GM23338 (cell line): ENCODE measurements around the gene DOCK2. TPM values are rescaled to one million over a fixed set of nuclear protein-coding genes. Genes with fewer than 3 reads are reported as not detected.

Experiments used
- ATAC-seq: fragments of 200-7000 bp; cut with Tn5 transposase; 3 replicates; pipeline ENCODE4 v1.9.1; 2020
- DNase-seq: peaks from one replicate; pipeline ENCODE4 v3.0.0-alpha.2; 2015; ENCODE audit warnings: low spot score
- H2AFZ ChIP-seq: fragments of 200-600 bp; sonication (generic); 2 replicates; pipeline ENCODE4 v1.8.0; 2016; ENCODE audit warnings: antibody characterized with exemption, mild to moderate bottlenecking, moderate library complexity
- H3F3A ChIP-seq: fragments of 200-600 bp; sonication (generic); replicated peaks from 2 replicates; pipeline ENCODE4 v1.8.0; 2017; ENCODE audit warnings: antibody characterized with exemption, mixed run types, low read depth
- H3K27ac ChIP-seq: fragments of 200-600 bp; sonication (generic); 2 replicates; pipeline ENCODE4 v1.6.1; 2016; ENCODE audit warnings: low read depth
- H3K27me3 ChIP-seq: fragments of 200-600 bp; sonication (generic); 2 replicates; pipeline ENCODE4 v1.8.0; 2016; ENCODE audit warnings: mild to moderate bottlenecking, mixed run types, moderate library complexity; ENCODE audit not compliant: insufficient read depth
- H3K36me3 ChIP-seq: fragments of 200-600 bp; sonication (generic); 2 replicates; pipeline ENCODE4 v1.8.0; 2016; ENCODE audit warnings: mild to moderate bottlenecking; ENCODE audit not compliant: insufficient read depth
- H3K4me1 ChIP-seq: fragments of 200-600 bp; sonication (generic); 2 replicates; pipeline ENCODE4 v1.8.0; 2016; ENCODE audit warnings: mild to moderate bottlenecking, moderate library complexity; ENCODE audit not compliant: insufficient read depth
- H3K4me2 ChIP-seq: fragments of 200-600 bp; sonication (generic); 2 replicates; pipeline ENCODE4 v1.7.1; 2017; ENCODE audit warnings: mixed run types
- H3K4me3 ChIP-seq: fragments of 200-600 bp; sonication (generic); 2 replicates; pipeline ENCODE4 v1.6.1; 2016; ENCODE audit warnings: mixed run types
- H3K79me2 ChIP-seq: fragments of 200-600 bp; sonication (generic); replicated peaks from 2 replicates; pipeline ENCODE4 v1.8.0; 2017; ENCODE audit warnings: mild to moderate bottlenecking; ENCODE audit not compliant: insufficient read depth
- H3K9me2 ChIP-seq: fragments of 200-600 bp; sonication (generic); 2 replicates; pipeline ENCODE4 v1.8.0; 2017; ENCODE audit not compliant: insufficient read depth
- H4K20me1 ChIP-seq: fragments of 200-600 bp; sonication (generic); replicated peaks from 2 replicates; pipeline ENCODE4 v1.8.0; 2017; ENCODE audit warnings: mild to moderate bottlenecking; ENCODE audit not compliant: insufficient read depth
- H3K27ac Mint-ChIP-seq: 2 replicates; pipeline ENCODE4 v1.8.0; 2020; ENCODE audit warnings: inconsistent platforms, mild to moderate bottlenecking, moderate library complexity, mixed read lengths
- H3K27me3 Mint-ChIP-seq: 3 replicates; pipeline ENCODE4 v1.8.0; 2022; ENCODE audit warnings: low read depth, mild to moderate bottlenecking, moderate library complexity, mixed read lengths, inconsistent platforms; ENCODE audit not compliant: insufficient read depth, poor library complexity
- H3K36me3 Mint-ChIP-seq: 3 replicates; pipeline ENCODE4 v1.8.0; 2021; ENCODE audit warnings: low read depth, mild to moderate bottlenecking, inconsistent platforms, moderate library complexity, mixed read lengths
- H3K4me1 Mint-ChIP-seq: 3 replicates; pipeline ENCODE4 v1.8.0; 2020; ENCODE audit warnings: mild to moderate bottlenecking, inconsistent platforms, mixed read lengths
- H3K4me3 Mint-ChIP-seq: 3 replicates; pipeline ENCODE4 v1.8.0; 2021; ENCODE audit warnings: moderate library complexity, mild to moderate bottlenecking, inconsistent platforms, mixed read lengths
- H3K9me3 Mint-ChIP-seq: 3 replicates; pipeline ENCODE4 v1.8.0; 2020; ENCODE audit warnings: moderate library complexity, mild to moderate bottlenecking, inconsistent platforms, mixed read lengths
- CREB1 ChIP-seq: fragments of 250-450 bp; sonication (Bioruptor Pico); IDR thresholded peaks from 2 replicates; pipeline ENCODE4 v1.5.0; 2020; ENCODE audit warnings: low read depth, mild to moderate bottlenecking, moderate library complexity
- EZH2 ChIP-seq: fragments of 200-600 bp; sonication (generic); IDR thresholded peaks from one replicate; pipeline ENCODE4 v1.8.0; 2017; ENCODE audit warnings: antibody characterized with exemption, mild to moderate bottlenecking, low read depth; ENCODE audit not compliant: unreplicated experiment
- POLR2AphosphoS5 ChIP-seq: IDR thresholded peaks from 2 replicates; pipeline ENCODE4 v1.6.1; 2016; ENCODE audit warnings: antibody characterized with exemption, low read depth
- polyA plus RNA-seq: library from polyadenylated mRNA; unstranded; fragments of >200 nt; fragmentation: Nextera tagmentation; extraction: Ambion mirVana; gene quantifications from 2 replicates; pipeline ENCODE4 v1.2.1, GENCODE V29; 2016
- total RNA-seq: library from RNA; depleted of rRNA; stranded (reverse); fragments of >200 nt; shearing (Covaris generic); gene quantifications from 2 replicates; pipeline ENCODE4 v1.2.3, GENCODE V29; 2014
- TF ChIP-seq, protein P1 (sequence below): fragments of 250-450 bp; sonication (Bioruptor Pico); IDR thresholded peaks from 2 replicates; pipeline ENCODE4 v1.5.0; 2020; ENCODE audit warnings: mild to moderate bottlenecking, moderate library complexity
- TF ChIP-seq, protein P2 (sequence below), 2 experiments: fragments of 200-600 bp in 1 of 2; sonication (generic) in 1 of 2; conservative IDR thresholded peaks; 2 replicates each; pipeline versions ENCODE4 v1.5.1 to v1.6.1; 2016 to 2017; ENCODE audit warnings: antibody characterized with exemption in 2 of 2, low read depth in 2 of 2, mild to moderate bottlenecking in 2 of 2, moderate library complexity in 1 of 2

Gene DOCK2
- total and polyA plus RNA-seq, 2 experiments from 2014 or later: 3.7 to 9.4 TPM

DNA sequence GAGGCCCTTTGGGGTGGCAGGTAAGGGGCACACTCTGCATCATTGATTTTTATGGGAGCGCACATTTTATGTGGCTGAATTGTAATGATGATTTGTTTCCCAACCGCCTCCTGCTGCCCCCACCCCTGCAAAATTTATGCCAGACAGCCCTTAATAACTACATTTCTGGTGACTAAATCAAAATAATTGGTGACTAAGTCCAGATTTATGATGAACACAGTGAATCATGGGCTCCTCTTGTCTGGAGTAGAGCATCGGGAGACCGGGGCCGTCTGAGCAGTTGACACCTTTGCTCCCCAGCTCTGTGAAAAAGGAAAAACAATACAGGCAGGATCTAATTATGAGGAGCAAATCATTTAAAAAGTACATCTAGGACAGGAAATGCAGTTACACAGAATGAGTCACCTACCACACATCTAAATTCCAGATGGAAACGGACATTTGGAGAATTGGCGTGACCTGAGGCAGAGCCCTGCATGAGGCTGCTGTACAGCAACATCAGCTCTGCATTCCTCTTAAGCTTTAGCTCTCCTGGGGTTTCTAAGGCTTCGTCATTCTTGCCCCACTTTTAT is 58.9 kb downstream of the DOCK2 start:
- Histone ChIP-seq H3K27ac (no peak overlapping the region), H3K36me3 (no peaks in the 10 kb centered on the region), H3K4me1 (no peaks in the 10 kb centered on the region), H2AFZ (no peak overlapping the region), H3F3A (no peaks in the 10 kb centered on the region), H4K20me1 (no peaks in the 10 kb centered on the region), H3K4me2 (no peak overlapping the region), H3K79me2 (no peaks in the 10 kb centered on the region), H3K9me2 (no peaks in the 10 kb centered on the region), H3K27me3 (no peaks in the 10 kb centered on the region), H3K4me3 (no peak overlapping the region)
- Mint-ChIP-seq H3K27ac (peak overlapping the region; percentile 37; the same call in 1 of the 2 replicates), H3K4me1 (no peaks in the 10 kb centered on the region), H3K4me3 (no peak overlapping the region), H3K27me3 (no peaks in the 10 kb centered on the region), H3K9me3 (no peaks in the 10 kb centered on the region), H3K36me3 (no peaks in the 10 kb centered on the region)
- ATAC-seq (no peak), DNase-seq (no peak)
- no peak for TF ChIP-seq POLR2AphosphoS5
- TF ChIP-seq, protein P1, sequence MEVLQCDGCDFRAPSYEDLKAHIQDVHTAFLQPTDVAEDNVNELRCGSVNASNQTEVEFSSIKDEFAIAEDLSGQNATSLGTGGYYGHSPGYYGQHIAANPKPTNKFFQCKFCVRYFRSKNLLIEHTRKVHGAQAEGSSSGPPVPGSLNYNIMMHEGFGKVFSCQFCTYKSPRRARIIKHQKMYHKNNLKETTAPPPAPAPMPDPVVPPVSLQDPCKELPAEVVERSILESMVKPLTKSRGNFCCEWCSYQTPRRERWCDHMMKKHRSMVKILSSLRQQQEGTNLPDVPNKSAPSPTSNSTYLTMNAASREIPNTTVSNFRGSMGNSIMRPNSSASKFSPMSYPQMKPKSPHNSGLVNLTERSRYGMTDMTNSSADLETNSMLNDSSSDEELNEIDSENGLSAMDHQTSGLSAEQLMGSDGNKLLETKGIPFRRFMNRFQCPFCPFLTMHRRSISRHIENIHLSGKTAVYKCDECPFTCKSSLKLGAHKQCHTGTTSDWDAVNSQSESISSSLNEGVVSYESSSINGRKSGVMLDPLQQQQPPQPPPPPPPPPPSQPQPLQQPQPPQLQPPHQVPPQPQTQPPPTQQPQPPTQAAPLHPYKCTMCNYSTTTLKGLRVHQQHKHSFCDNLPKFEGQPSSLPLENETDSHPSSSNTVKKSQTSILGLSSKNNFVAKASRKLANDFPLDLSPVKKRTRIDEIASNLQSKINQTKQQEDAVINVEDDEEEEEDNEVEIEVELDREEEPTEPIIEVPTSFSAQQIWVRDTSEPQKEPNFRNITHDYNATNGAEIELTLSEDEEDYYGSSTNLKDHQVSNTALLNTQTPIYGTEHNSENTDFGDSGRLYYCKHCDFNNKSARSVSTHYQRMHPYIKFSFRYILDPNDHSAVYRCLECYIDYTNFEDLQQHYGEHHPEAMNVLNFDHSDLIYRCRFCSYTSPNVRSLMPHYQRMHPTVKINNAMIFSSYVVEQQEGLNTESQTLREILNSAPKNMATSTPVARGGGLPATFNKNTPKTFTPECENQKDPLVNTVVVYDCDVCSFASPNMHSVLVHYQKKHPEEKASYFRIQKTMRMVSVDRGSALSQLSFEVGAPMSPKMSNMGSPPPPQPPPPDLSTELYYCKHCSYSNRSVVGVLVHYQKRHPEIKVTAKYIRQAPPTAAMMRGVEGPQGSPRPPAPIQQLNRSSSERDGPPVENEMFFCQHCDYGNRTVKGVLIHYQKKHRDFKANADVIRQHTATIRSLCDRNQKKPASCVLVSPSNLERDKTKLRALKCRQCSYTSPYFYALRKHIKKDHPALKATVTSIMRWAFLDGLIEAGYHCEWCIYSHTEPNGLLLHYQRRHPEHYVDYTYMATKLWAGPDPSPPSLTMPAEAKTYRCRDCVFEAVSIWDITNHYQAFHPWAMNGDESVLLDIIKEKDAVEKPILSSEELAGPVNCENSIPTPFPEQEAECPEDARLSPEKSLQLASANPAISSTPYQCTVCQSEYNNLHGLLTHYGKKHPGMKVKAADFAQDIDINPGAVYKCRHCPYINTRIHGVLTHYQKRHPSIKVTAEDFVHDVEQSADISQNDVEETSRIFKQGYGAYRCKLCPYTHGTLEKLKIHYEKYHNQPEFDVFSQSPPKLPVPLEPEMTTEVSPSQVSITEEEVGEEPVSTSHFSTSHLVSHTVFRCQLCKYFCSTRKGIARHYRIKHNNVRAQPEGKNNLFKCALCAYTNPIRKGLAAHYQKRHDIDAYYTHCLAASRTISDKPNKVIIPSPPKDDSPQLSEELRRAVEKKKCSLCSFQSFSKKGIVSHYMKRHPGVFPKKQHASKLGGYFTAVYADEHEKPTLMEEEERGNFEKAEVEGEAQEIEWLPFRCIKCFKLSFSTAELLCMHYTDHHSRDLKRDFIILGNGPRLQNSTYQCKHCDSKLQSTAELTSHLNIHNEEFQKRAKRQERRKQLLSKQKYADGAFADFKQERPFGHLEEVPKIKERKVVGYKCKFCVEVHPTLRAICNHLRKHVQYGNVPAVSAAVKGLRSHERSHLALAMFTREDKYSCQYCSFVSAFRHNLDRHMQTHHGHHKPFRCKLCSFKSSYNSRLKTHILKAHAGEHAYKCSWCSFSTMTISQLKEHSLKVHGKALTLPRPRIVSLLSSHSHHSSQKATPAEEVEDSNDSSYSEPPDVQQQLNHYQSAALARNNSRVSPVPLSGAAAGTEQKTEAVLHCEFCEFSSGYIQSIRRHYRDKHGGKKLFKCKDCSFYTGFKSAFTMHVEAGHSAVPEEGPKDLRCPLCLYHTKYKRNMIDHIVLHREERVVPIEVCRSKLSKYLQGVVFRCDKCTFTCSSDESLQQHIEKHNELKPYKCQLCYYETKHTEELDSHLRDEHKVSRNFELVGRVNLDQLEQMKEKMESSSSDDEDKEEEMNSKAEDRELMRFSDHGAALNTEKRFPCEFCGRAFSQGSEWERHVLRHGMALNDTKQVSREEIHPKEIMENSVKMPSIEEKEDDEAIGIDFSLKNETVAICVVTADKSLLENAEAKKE (CRISPR knock-in tag): no peak

DNA sequence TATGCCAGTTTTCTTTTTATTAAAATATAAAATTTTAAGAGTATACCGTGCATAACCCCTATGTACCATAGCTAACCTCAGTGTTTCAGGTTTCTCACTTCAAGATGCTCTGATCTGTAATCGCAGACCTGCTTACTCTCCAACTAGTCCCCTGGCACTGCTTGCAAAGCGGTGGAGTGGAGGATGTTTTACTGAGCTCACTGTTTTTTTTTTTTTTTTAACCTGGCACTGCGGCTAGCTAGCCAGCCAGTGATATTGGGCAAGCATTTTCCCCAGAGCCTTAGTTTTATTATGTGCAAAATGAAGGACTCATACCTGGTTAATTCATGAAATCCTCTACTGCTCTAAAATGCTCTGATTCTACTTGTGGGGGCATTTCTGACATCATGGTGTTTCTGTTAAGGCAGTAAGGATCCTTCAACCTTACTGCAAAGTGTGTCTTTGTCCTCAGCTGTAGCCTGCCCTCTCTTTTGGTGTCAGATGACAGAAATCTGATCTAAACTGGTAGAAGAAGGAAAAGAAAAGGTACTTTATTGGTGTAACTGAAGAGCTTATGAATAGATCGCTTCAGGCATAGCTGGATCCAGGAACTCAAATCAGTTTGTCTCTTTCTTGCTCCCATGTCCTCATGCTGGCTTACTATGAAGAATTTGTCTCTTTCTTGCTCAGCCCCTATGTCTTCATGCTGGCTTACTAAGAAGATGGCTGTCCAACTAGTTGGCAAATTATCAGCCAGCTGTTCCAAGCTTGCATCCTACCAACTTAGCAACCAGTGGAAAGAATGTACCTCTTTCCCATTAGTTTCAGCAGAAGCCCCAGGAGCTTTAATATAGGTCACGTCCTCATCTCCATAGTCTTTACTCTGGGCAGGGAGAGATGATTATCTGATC is 59.8 kb downstream of the DOCK2 start:
- Histone ChIP-seq H3K27ac (no peak overlapping the region), H3K36me3 (no peaks in the 10 kb centered on the region), H3K27me3 (no peaks in the 10 kb centered on the region), H4K20me1 (no peaks in the 10 kb centered on the region), H3K4me1 (no peaks in the 10 kb centered on the region), H3K4me3 (no peak overlapping the region), H3K4me2 (no peak overlapping the region), H3K9me2 (no peaks in the 10 kb centered on the region), H3K79me2 (no peaks in the 10 kb centered on the region), H3F3A (no peaks in the 10 kb centered on the region), H2AFZ (no peak overlapping the region)
- Mint-ChIP-seq H3K4me3 (no peak overlapping the region), H3K4me1 (no peaks in the 10 kb centered on the region; the same call in 2 of the 3 replicates), H3K36me3 (no peaks in the 10 kb centered on the region), H3K27ac (no peak overlapping the region), H3K9me3 (no peaks in the 10 kb centered on the region), H3K27me3 (no peaks in the 10 kb centered on the region)
- DNase-seq (no peak), ATAC-seq (no peak)
- no peak for TF ChIP-seq POLR2AphosphoS5
- TF ChIP-seq CREB1 (CRISPR knock-in tag): no peak
- TF ChIP-seq, protein P2, sequence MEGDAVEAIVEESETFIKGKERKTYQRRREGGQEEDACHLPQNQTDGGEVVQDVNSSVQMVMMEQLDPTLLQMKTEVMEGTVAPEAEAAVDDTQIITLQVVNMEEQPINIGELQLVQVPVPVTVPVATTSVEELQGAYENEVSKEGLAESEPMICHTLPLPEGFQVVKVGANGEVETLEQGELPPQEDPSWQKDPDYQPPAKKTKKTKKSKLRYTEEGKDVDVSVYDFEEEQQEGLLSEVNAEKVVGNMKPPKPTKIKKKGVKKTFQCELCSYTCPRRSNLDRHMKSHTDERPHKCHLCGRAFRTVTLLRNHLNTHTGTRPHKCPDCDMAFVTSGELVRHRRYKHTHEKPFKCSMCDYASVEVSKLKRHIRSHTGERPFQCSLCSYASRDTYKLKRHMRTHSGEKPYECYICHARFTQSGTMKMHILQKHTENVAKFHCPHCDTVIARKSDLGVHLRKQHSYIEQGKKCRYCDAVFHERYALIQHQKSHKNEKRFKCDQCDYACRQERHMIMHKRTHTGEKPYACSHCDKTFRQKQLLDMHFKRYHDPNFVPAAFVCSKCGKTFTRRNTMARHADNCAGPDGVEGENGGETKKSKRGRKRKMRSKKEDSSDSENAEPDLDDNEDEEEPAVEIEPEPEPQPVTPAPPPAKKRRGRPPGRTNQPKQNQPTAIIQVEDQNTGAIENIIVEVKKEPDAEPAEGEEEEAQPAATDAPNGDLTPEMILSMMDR (conservative IDR thresholded peaks at IDR 0.05; ENCODE audit: low read depth in 2 of 2): no peak
- TF ChIP-seq EZH2: no peak
